VCaP (cell line): ENCODE results near the gene IDUA.
A peak's percentile ranks its signal among the peaks of the same experiment; 100 is the strongest.

ENCODE experiments used
- H3K27ac ChIP-seq: fragments of 450-650 bp; 2 replicates; pipeline ENCODE4 v1.5.1; 2017
- CTCF ChIP-seq: fragments of 450-650 bp; conservative IDR thresholded peaks from 2 replicates; pipeline ENCODE4 v1.5.1; 2017; ENCODE audit warnings: mild to moderate bottlenecking, moderate library complexity

Gene IDUA

GRCh38 chr4:1036976-1037810 is 50.3 kb downstream of the IDUA start:
- TF ChIP-seq CTCF = no peak
- H3K27ac ChIP-seq = no peak overlapping the region

GRCh38 chr4:1038948-1039492 is 52.2 kb downstream of the IDUA start:
- no peak for TF ChIP-seq CTCF
- peak overlapping the region; percentile 36 for H3K27ac ChIP-seq

GRCh38 chr4:1039493-1040343 is 52.9 kb downstream of the IDUA start:
- no peak for TF ChIP-seq CTCF
- H3K27ac ChIP-seq = peak overlapping the region; percentile 36

GRCh38 chr4:1040344-1041146 is 53.7 kb downstream of the IDUA start:
- no peak for TF ChIP-seq CTCF

GRCh38 chr4:1041147-1041935 is 54.5 kb downstream of the IDUA start:
- peak overlapping the region; percentile 69 for H3K27ac ChIP-seq
- TF ChIP-seq CTCF = peak; percentile 5; the same call in 1 of the 2 replicates

More at GRCh38 chr4:1040344-1041146, 53.7 kb downstream of the IDUA start:
- H3K27ac ChIP-seq = peak overlapping the region; percentile 69

GRCh38 chr4:1041936-1042330 is 55.1 kb downstream of the IDUA start:
- TF ChIP-seq CTCF = no peak
- peak overlapping the region; percentile 69 for H3K27ac ChIP-seq
